ENCODE measurements around the gene PAIP2.
"Not testable (repeated sequence)": the region's sequence is repeated elsewhere in the genome, so short reads cannot be mapped to it uniquely, and the experiment has no call there.

PAIP2 gene

DNA sequence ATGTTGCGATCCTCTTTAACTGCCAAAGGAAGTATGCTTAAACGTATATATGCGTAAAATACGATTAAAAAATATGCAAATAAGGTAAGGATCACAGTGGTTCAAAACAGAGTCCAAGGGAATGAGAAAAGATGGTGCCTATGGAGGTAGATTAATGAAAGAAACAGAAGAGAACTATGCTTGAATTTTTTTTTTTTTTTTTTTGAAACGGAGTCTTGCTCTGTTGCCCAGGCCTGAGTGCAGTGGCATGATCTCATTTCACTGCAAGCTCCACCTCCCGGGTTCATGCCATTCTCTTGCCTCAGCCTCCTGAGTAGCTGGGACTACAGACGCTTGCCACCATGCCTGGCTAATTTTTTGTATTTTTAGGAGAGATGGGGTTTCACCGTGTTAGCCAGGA is 3.8 kb downstream of the PAIP2 start:
- peak overlapping the region; percentile 51 for H3K27ac Mint-ChIP-seq
- not testable (repeated sequence) for H3K4me3 Mint-ChIP-seq; DNase-seq; H3K9me3 Mint-ChIP-seq; H3K27me3 Mint-ChIP-seq; ATAC-seq (replicated peaks)
- peaks cover 23 to 50% of the 10 kb centered on the region in 2 donors for H3K4me1 Mint-ChIP-seq
- H3K36me3 Mint-ChIP-seq, result peaks cover 7 to 24% of the 10 kb centered on the region in 2 donors

GRCh38 chr5:139347863-139348262 is 6.2 kb downstream of the PAIP2 start:
- not testable (repeated sequence) for DNase-seq

GRCh38 chr5:139354186-139354585 is 12.5 kb downstream of the PAIP2 start:
- Mint-ChIP-seq H3K36me3 (peaks cover 6 to 18% of the 10 kb centered on the region in 2 donors), H3K4me3 (no peak overlapping the region), H3K4me1 (peaks cover 16 to 34% of the 10 kb centered on the region in 2 donors), H3K27me3 (no peaks in the 10 kb centered on the region), H3K9me3 (peaks cover 0 to 2% of the 10 kb centered on the region in 2 donors), H3K27ac (no peak overlapping the region)
- ATAC-seq (replicated peaks), result no peak
- DNase-seq, result no peak

More at GRCh38 chr5:139347863-139348262, 6.2 kb downstream of the PAIP2 start:
- ATAC-seq (replicated peaks); H3K27ac Mint-ChIP-seq; H3K9me3 Mint-ChIP-seq; H3K27me3 Mint-ChIP-seq: not testable (repeated sequence)
- peak overlapping the region in 1 of 2 donors; percentile 25 for H3K4me3 Mint-ChIP-seq
- H3K36me3 Mint-ChIP-seq, result peaks cover 7 to 19% of the 10 kb centered on the region in 2 donors
- peaks cover 13 to 47% of the 10 kb centered on the region in 2 donors for H3K4me1 Mint-ChIP-seq

GRCh38 chr5:139355900-139356299 is 14.2 kb downstream of the PAIP2 start:
- Mint-ChIP-seq H3K36me3 (peaks cover 11 to 22% of the 10 kb centered on the region in 2 donors), H3K4me1 (peaks cover 20 to 31% of the 10 kb centered on the region in 2 donors)
- not testable (repeated sequence) for DNase-seq; H3K27me3 Mint-ChIP-seq; H3K4me3 Mint-ChIP-seq; ATAC-seq (replicated peaks); H3K27ac Mint-ChIP-seq; H3K9me3 Mint-ChIP-seq

DNA sequence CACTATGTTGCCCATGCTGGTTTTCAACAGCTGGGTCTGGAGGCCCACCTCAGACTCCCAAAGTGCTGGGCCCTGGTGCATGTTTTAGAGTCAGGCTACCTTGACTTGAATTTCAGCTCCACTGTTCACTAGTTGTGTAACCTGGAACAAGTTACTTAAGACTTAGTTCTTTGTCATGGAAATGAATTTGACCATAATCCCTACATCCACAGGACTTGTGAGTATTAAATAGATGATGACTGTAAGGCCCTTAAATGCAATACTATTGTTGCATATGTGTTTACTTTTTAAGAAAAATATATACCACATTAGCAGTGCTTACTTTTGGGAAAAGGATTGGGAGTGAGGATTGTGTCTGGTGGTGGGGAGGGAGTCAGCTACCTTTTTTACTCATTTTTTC is 16.4 kb downstream of the PAIP2 start:
- H3K4me1 Mint-ChIP-seq, result peaks cover 16 to 21% of the 10 kb centered on the region in 2 donors
- ATAC-seq (replicated peaks) (no peak), DNase-seq (no peak)
- H3K27ac Mint-ChIP-seq, result no peak overlapping the region
- peaks cover 0 to 2% of the 10 kb centered on the region in 2 donors for H3K9me3 Mint-ChIP-seq
- H3K4me3 Mint-ChIP-seq, result no peak overlapping the region
- peaks cover 11 to 22% of the 10 kb centered on the region in 2 donors for H3K36me3 Mint-ChIP-seq
- H3K27me3 Mint-ChIP-seq, result no peaks in the 10 kb centered on the region

DNA sequence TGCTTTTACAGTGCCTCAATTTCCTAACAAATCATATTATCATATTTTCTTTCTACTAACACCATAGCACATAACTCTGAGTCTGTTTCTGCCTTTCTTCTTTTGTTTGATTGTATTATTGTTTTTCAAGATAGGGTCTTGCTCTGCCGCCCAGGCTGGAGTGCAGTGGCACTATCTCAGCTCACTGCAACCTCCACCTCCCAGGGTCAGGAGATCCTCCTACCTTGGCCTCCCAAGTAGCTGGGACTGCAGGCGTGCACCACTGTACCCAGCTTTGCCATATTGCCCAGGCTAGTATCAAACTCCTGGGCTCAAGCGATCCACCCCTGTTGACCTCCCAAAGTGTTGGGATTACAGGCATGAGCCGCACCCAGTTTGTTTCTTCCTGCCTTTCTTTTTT is 18.7 kb downstream of the PAIP2 start:
- peaks cover 11 to 13% of the 10 kb centered on the region in 2 donors for H3K4me1 Mint-ChIP-seq
- DNase-seq, result no peak
- H3K4me3 Mint-ChIP-seq, result no peak overlapping the region
- H3K36me3 Mint-ChIP-seq, result peaks cover 13 to 26% of the 10 kb centered on the region in 2 donors
- no peak for ATAC-seq (replicated peaks)
- H3K27me3 Mint-ChIP-seq, result no peaks in the 10 kb centered on the region
- H3K9me3 Mint-ChIP-seq, result no peaks in the 10 kb centered on the region
- no peak overlapping the region for H3K27ac Mint-ChIP-seq

DNA sequence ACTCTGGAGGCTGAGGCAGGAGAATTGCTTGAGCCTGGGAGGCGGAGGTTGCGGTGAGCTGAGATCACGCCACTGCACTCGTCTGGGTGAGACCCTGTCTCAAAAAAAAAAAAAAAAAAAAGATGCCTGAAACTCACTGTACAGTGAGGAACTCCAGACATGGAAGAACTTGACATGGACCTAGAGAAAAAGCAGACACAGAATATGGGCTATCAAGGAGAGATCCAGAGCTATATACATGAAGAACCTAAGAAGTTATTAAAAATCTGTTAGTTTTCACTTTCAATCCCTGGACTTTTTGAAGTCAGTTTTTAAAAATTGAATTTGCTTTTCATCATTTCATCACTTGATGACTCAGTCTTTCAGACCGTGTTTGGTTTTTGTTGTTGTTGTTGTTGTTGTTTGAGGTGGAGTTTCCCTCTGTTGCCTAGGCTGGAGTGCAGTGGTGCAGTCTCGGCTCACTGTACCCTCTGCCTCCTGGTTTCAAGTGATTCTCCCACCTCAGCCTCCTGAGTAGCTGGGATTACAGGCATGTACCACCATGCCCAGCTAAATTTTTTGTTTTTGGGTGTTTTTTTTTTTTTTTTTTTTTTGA is 20.3 kb downstream of the PAIP2 start:
- DNase-seq, result no peak
- ATAC-seq (replicated peaks), result no peak
- H3K27me3 Mint-ChIP-seq, result no peaks in the 10 kb centered on the region
- H3K4me3 Mint-ChIP-seq, result no peak overlapping the region
- H3K36me3 Mint-ChIP-seq, result peaks cover 16 to 26% of the 10 kb centered on the region in 2 donors
- no peaks in the 10 kb centered on the region for H3K9me3 Mint-ChIP-seq
- H3K27ac Mint-ChIP-seq, result no peak overlapping the region
- peaks cover 11 to 12% of the 10 kb centered on the region in 2 donors for H3K4me1 Mint-ChIP-seq

- Mint-ChIP-seq H3K36me3 (peaks cover 19 to 21% of the 10 kb centered on the region in 2 donors), H3K27ac (no peak overlapping the region)
Measured at GRCh38 chr5:139363937-139364336, 22.3 kb downstream of the PAIP2 start.

GRCh38 chr5:139364466-139364865 is 22.8 kb downstream of the PAIP2 start:
- Mint-ChIP-seq H3K27ac (no peak overlapping the region), H3K9me3 (no peaks in the 10 kb centered on the region), H3K4me1 (peaks cover 5 to 6% of the 10 kb centered on the region in 2 donors), H3K27me3 (no peaks in the 10 kb centered on the region), H3K36me3 (peaks cover 19 to 21% of the 10 kb centered on the region in 2 donors), H3K4me3 (no peak overlapping the region)
- no peak for ATAC-seq (replicated peaks)
- no peak for DNase-seq

More at GRCh38 chr5:139363937-139364336, 22.3 kb downstream of the PAIP2 start:
- Mint-ChIP-seq H3K4me3 (no peak overlapping the region), H3K4me1 (peaks cover 5 to 6% of the 10 kb centered on the region in 2 donors), H3K9me3 (no peaks in the 10 kb centered on the region), H3K27me3 (no peaks in the 10 kb centered on the region)
- ATAC-seq (replicated peaks), result no peak
- no peak for DNase-seq

GRCh38 chr5:139368613-139369012 is 27.0 kb downstream of the PAIP2 start:
- Mint-ChIP-seq H3K4me3 (no peak overlapping the region), H3K4me1 (peaks cover 3 to 4% of the 10 kb centered on the region in 2 donors), H3K36me3 (peaks cover 21 to 29% of the 10 kb centered on the region in 2 donors), H3K9me3 (no peaks in the 10 kb centered on the region), H3K27me3 (no peaks in the 10 kb centered on the region), H3K27ac (peak overlapping the region; percentile 80)
- DNase-seq, result no peak
- ATAC-seq (replicated peaks), result no peak

- Mint-ChIP-seq H3K36me3 (peaks cover 21 to 25% of the 10 kb centered on the region in 2 donors), H3K9me3 (no peaks in the 10 kb centered on the region), H3K27ac (no peak overlapping the region), H3K4me3 (no peak overlapping the region), H3K27me3 (no peaks in the 10 kb centered on the region), H3K4me1 (peaks cover 0 to 4% of the 10 kb centered on the region in 2 donors)
- DNase-seq (no peak), ATAC-seq (replicated peaks) (no peak)
Measured at GRCh38 chr5:139369181-139369580, 27.5 kb downstream of the PAIP2 start.

GRCh38 chr5:139371482-139372435 is 30.1 kb downstream of the PAIP2 start:
- Mint-ChIP-seq H3K27ac (no peak overlapping the region), H3K9me3 (no peaks in the 10 kb centered on the region), H3K4me1 (peaks cover 0 to 4% of the 10 kb centered on the region in 2 donors), H3K27me3 (no peaks in the 10 kb centered on the region), H3K4me3 (no peak overlapping the region), H3K36me3 (peaks cover 21 to 32% of the 10 kb centered on the region in 2 donors)
- DNase-seq, result no peak
- ATAC-seq (replicated peaks), result no peak

GRCh38 chr5:139374909-139375308 is 33.3 kb downstream of the PAIP2 start:
- Mint-ChIP-seq H3K9me3 (no peaks in the 10 kb centered on the region), H3K4me1 (peaks cover 3 to 9% of the 10 kb centered on the region in 2 donors), H3K27me3 (no peaks in the 10 kb centered on the region), H3K4me3 (no peak overlapping the region), H3K36me3 (peaks cover 22 to 43% of the 10 kb centered on the region in 2 donors), H3K27ac (no peak overlapping the region)
- ATAC-seq (replicated peaks) (no peak), DNase-seq (no peak)

DNA sequence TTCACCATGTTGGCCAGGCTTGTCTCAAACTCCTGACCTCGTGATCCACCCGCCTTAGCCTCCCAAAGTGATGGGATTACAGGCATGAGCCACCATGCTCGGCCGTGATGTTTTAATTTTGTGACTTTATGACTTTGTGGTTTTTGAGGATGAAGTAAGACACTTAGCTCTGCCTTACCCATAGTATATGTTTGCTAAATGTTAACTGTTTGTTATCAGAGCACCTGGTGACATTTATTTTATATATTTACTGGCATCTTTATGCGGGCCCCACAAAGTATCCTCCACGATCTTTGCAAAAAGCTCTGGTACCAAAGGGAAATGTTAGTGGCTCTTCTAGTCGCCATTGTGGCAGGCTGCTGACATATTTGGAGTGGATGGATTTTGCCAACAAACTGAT is 34.7 kb downstream of the PAIP2 start:
- no peak overlapping the region for H3K4me3 Mint-ChIP-seq
- H3K27ac Mint-ChIP-seq, result no peak overlapping the region
- no peak for DNase-seq
- H3K4me1 Mint-ChIP-seq, result peaks cover 5 to 9% of the 10 kb centered on the region in 2 donors
- no peaks in the 10 kb centered on the region for H3K9me3 Mint-ChIP-seq
- no peak for ATAC-seq (replicated peaks)
- H3K27me3 Mint-ChIP-seq, result no peaks in the 10 kb centered on the region
- peaks cover 21 to 39% of the 10 kb centered on the region in 2 donors for H3K36me3 Mint-ChIP-seq

All from stimulated activated naive B cell treated with anti-CD40 and anti-IgM and Interleukin-4, amounts not matched to agents 10 μg/mL and 1 μg/mL and 100 μg/mL, for 72 hours (primary cell).